Measurements from ENCODE around the gene H19.

DNA sequence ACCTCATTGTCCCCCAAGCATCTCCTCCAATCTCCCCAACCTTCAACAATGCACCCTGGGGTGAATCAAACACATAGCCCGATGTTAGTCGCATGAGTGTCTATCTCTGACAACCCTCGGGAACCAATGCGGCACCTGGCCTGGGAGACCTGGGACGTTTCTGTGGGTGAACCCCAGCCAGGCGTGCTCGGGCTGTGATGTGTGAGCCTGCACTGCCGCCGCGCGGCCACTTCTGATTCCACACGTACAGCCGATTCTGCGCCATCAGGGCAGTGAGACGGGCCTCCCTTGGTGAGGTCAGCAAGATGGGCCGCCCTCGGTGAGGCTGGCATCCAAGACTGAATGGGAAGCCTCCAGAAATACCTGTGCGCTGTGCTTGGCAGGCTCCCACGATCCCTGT, 5.2 kb upstream of the H19 start:
- TF ChIP-seq EZH2 (IDR thresholded peaks at IDR 0.05; ENCODE audit: borderline replicate concordance, low read length), result no peak
- TF ChIP-seq, protein P1, sequence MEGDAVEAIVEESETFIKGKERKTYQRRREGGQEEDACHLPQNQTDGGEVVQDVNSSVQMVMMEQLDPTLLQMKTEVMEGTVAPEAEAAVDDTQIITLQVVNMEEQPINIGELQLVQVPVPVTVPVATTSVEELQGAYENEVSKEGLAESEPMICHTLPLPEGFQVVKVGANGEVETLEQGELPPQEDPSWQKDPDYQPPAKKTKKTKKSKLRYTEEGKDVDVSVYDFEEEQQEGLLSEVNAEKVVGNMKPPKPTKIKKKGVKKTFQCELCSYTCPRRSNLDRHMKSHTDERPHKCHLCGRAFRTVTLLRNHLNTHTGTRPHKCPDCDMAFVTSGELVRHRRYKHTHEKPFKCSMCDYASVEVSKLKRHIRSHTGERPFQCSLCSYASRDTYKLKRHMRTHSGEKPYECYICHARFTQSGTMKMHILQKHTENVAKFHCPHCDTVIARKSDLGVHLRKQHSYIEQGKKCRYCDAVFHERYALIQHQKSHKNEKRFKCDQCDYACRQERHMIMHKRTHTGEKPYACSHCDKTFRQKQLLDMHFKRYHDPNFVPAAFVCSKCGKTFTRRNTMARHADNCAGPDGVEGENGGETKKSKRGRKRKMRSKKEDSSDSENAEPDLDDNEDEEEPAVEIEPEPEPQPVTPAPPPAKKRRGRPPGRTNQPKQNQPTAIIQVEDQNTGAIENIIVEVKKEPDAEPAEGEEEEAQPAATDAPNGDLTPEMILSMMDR (conservative IDR thresholded peaks at IDR 0.05 in 1 of 2, IDR thresholded peaks at IDR 0.05 in 1 of 2; ENCODE audit: extremely low read depth in 1 of 2, insufficient read depth in 1 of 2, low read depth in 1 of 2, low read length in 2 of 2), result no peak

Data from mammary epithelial cell (primary cell).